Gastrocnemius medialis (tissue), 4 donors: ENCODE measurements around the gene ALDH1A2. TPM values are rescaled to one million over a fixed set of nuclear protein-coding genes. Genes with fewer than 3 reads are reported as not detected.
"Not testable (repeated sequence)": the region's sequence is repeated elsewhere in the genome, so short reads cannot be mapped to it uniquely, and the experiment has no call there.

Source experiments
- ATAC-seq, 2 donors: fragments of 150-250 bp; one replicate each; pipeline ENCODE4 v1.9.1; 2016
- DNase-seq, 2 donors: peaks; one replicate each; pipeline ENCODE4 v3.0.0-alpha.2; 2019
- H3K27ac ChIP-seq, 4 donors: fragments of 200-600 bp; sonication (generic); 1 replicate in 1 of 4; 2 replicates in 3 of 4; pipeline ENCODE4 v1.5.1; 2016 to 2018; ENCODE audit warnings: mild to moderate bottlenecking in 2 of 4, moderate library complexity in 1 of 4
- H3K27me3 ChIP-seq, 3 donors: fragments of 200-600 bp; sonication (generic) in 2 of 3; 1 replicate in 1 of 3; 2 replicates in 2 of 3; pipeline versions ENCODE4 v1.5.1 to v1.6.0; 2016 to 2019; ENCODE audit warnings: mild to moderate bottlenecking in 1 of 3, moderate library complexity in 1 of 3
- H3K36me3 ChIP-seq, 2 donors: fragments of 200-600 bp; sonication (generic) in 1 of 2; one replicate each; pipeline ENCODE4 v1.5.1; 2017 to 2018
- H3K4me1 ChIP-seq, 2 donors: fragments of 200-600 bp; sonication (generic) in 1 of 2; one replicate each; pipeline ENCODE4 v1.5.1; 2016 to 2017; ENCODE audit warnings: mild to moderate bottlenecking in 2 of 2
- H3K4me3 ChIP-seq, 4 donors: fragments of 200-600 bp; sonication (generic) in 3 of 4; 1 replicate in 1 of 4; 2 replicates in 3 of 4; pipeline ENCODE4 v1.5.1; 2016 to 2019; ENCODE audit warnings: mild to moderate bottlenecking in 2 of 4
- H3K9me3 ChIP-seq, 3 donors: fragments of 200-600 bp; sonication (generic) in 2 of 3; 1 replicate in 1 of 3; 2 replicates in 2 of 3; pipeline ENCODE4 v1.5.1; 2016 to 2019
- CTCF ChIP-seq, 5 experiments: fragments of 450-650 bp in 3 of 5; fragments of 200-600 bp in 2 of 5; sonication (generic) in 2 of 5; IDR thresholded peaks in 4 of 5; conservative IDR thresholded peaks in 1 of 5; 1 replicate in 4 of 5; 2 replicates in 1 of 5; pipeline ENCODE4 v1.5.1; 2016 to 2019; ENCODE audit warnings: antibody characterized with exemption in 5 of 5, mild to moderate bottlenecking in 3 of 5, moderate library complexity in 3 of 5
- POLR2A ChIP-seq, 2 donors: fragments of 450-650 bp; IDR thresholded peaks; one replicate each; pipeline ENCODE4 v1.6.1; 2017; ENCODE audit warnings: antibody characterized with exemption in 2 of 2, mild to moderate bottlenecking in 2 of 2, moderate library complexity in 2 of 2
- in situ Hi-C, 4 donors: fragments of 200-750 bp; cut with MboI; loops; one replicate each; pipeline versions ENCODE4 v1.15.0 to v1.8.0; 2017; ENCODE audit warnings: low sequenced_read_pairs in 4 of 4
- intact Hi-C: fragments of 100-400 bp; cut with DNase I; formaldehyde crosslinking; loops from one replicate; pipeline ENCODE4 v1.15.1; 2023; ENCODE audit warnings: low total_unique reads
- total RNA-seq, 4 donors: library from RNA; depleted of rRNA; stranded (reverse); fragments of >200 nt; gene quantifications; one replicate each; pipeline versions ENCODE4 v1.1.0 to v1.2.3, GENCODE V29; 2016

The ALDH1A2 gene
- total RNA-seq, 4 donors from 2014 or later: 3.5 to 26.7 (median 5.8) TPM

- Histone ChIP-seq H3K4me1 (no peaks in the 10 kb centered on the region), H3K27ac (no peak overlapping the region), H3K27me3 (no peaks in the 10 kb centered on the region), H3K4me3 (no peak overlapping the region), H3K36me3 (no peaks in the 10 kb centered on the region), H3K9me3 (no peaks in the 10 kb centered on the region)
- in situ Hi-C loops: loop anchor here in 1 of 4 donors (25.0 kb wide), 1 partner anchor 151 kb away; no protein-coding TSS in a partner anchor
- intact Hi-C loops: no loop called here
- no peak for TF ChIP-seq CTCF (IDR thresholded peaks at IDR 0.05 in 4 of 5, conservative IDR thresholded peaks at IDR 0.05 in 1 of 5)
- no peak for TF ChIP-seq POLR2A (IDR thresholded peaks at IDR 0.05)
- ATAC-seq (no peak), DNase-seq (no peak)
These were observed 28.9 kb downstream of the ALDH1A2 start for GRCh38 chr15:58036579-58036978.

- H3K9me3 ChIP-seq, DNase-seq, H3K36me3 ChIP-seq, H3K27ac ChIP-seq, ATAC-seq, H3K4me1 ChIP-seq, intact Hi-C loops, H3K4me3 ChIP-seq, H3K27me3 ChIP-seq: not testable (repeated sequence)
- in situ Hi-C loops: loop anchor here in 1 of 4 donors (25.0 kb wide), 1 partner anchor 159 kb away; no protein-coding TSS in a partner anchor
These were observed 37.1 kb downstream of the ALDH1A2 start for GRCh38 chr15:58028392-58028791.

GRCh38 chr15:58026552-58026951 lies 39.0 kb downstream of the ALDH1A2 start:
- intact Hi-C loops: no loop called here
- Histone ChIP-seq H3K36me3 (no peaks in the 10 kb centered on the region), H3K4me3 (no peak overlapping the region), H3K4me1 (no peaks in the 10 kb centered on the region), H3K27ac (no peak overlapping the region), H3K27me3 (no peaks in the 10 kb centered on the region), H3K9me3 (peaks cover 0 to 9% (median 0%) of the 10 kb centered on the region in 3 donors)
- ATAC-seq: no peak
- no peak for DNase-seq
- no peak for TF ChIP-seq CTCF (IDR thresholded peaks at IDR 0.05 in 4 of 5, conservative IDR thresholded peaks at IDR 0.05 in 1 of 5)
- in situ Hi-C loops: loop anchor here in 1 of 4 donors (25.0 kb wide), 1 partner anchor 161 kb away; no protein-coding TSS in a partner anchor

GRCh38 chr15:58026051-58026450 lies 39.5 kb downstream of the ALDH1A2 start:
- H3K4me3 ChIP-seq: no peak overlapping the region
- no peak for TF ChIP-seq POLR2A (IDR thresholded peaks at IDR 0.05)
- TF ChIP-seq CTCF (IDR thresholded peaks at IDR 0.05 in 4 of 5, conservative IDR thresholded peaks at IDR 0.05 in 1 of 5): no peak
- H3K4me1 ChIP-seq: no peaks in the 10 kb centered on the region
- in situ Hi-C loops (loop anchor here in 1 of 4 donors (25.0 kb wide), 1 partner anchor 161 kb away; no protein-coding TSS in a partner anchor), intact Hi-C loops (no loop called here)
- no peak for ATAC-seq
- no peaks in the 10 kb centered on the region for H3K36me3 ChIP-seq
- H3K27ac ChIP-seq: no peak overlapping the region
- H3K9me3 ChIP-seq: peaks cover 0 to 9% (median 0%) of the 10 kb centered on the region in 3 donors
- no peak for DNase-seq
- no peaks in the 10 kb centered on the region for H3K27me3 ChIP-seq

- intact Hi-C loops (no loop called here), in situ Hi-C loops (no loop called here)
- H3K4me1 ChIP-seq: no peaks in the 10 kb centered on the region
- no peak overlapping the region for H3K4me3 ChIP-seq
- no peak overlapping the region for H3K27ac ChIP-seq
- H3K27me3 ChIP-seq: no peaks in the 10 kb centered on the region
- H3K9me3 ChIP-seq: peaks cover 0 to 9% (median 0%) of the 10 kb centered on the region in 3 donors
- no peak for ATAC-seq
- no peak for DNase-seq
- no peaks in the 10 kb centered on the region for H3K36me3 ChIP-seq
- no peak for TF ChIP-seq POLR2A (IDR thresholded peaks at IDR 0.05)
- TF ChIP-seq CTCF (IDR thresholded peaks at IDR 0.05 in 4 of 5, conservative IDR thresholded peaks at IDR 0.05 in 1 of 5): no peak
These were observed 43.9 kb downstream of the ALDH1A2 start for GRCh38 chr15:58021332-58022230.
